ENCODE data around the gene COX20. TPM values are rescaled to one million over a fixed set of nuclear protein-coding genes. Genes with fewer than 3 reads are reported as not detected.

COX20 gene
- total and polyA plus RNA-seq, 2 of the 8 experiments (the other 6 are each of a cell fraction or from before 2014, with no cell fraction given), result 17.5 to 28.8 TPM

DNA sequence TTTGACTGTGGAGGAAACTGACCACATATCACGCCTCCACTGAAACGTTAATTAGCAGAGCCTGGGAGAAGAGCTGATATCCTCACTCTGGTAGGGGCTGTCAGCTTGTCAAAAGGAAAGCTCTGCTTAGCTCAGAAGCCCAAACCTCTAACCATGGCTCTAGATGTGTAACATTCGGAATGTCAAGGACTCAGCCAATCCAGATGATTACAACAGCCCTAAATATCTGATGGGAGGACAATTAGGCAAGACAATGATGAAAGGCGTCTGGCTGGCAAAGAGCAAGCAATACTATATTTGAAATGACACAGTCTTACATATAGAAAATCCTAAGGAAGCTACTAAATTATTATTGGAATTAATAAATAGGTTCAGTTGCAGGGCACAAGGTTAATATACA lies 45.7 kb upstream of the COX20 start:
- no peak overlapping the region for H3K9ac ChIP-seq (replicated peaks in 1 of 4; ENCODE audit: extremely low read depth in 1 of 4, low read depth in 3 of 4, low read length in 3 of 4)
- H2BK12ac ChIP-seq (ENCODE audit: low read depth, low read length), result no peak overlapping the region
- POLR2A ChIA-PET (ENCODE audit: partially characterized antibody), result interaction anchor here (1.0 kb wide), 1 partner anchor 7 kb away, joined by 4 read pairs; no protein-coding TSS in a partner anchor
- H2BK20ac ChIP-seq (ENCODE audit: low read length), result no peak overlapping the region
- no peak overlapping the region for H4K91ac ChIP-seq (replicated peaks; ENCODE audit: insufficient read length, low read length)
- no peak overlapping the region for H3K56ac ChIP-seq (replicated peaks; ENCODE audit: insufficient read length, low read depth, low read length)
- no peaks in the 10 kb centered on the region; a peak in 1 of 4 replicates for H3K9me3 ChIP-seq (ENCODE audit: insufficient read depth in 2 of 2, low read depth in 1 of 2, low read length in 1 of 2)
- peaks cover 0 to 8% (median 3%) of the 10 kb centered on the region in 4 experiments; a peak in 4 of 7 replicates for H3K4me1 ChIP-seq (replicated peaks in 1 of 4; ENCODE audit: control insufficient read depth in 3 of 4, insufficient read depth in 4 of 4, low read length in 3 of 4)
- peak overlapping the region; percentile 28; the same call in 1 of the 2 replicates for H4K8ac ChIP-seq (ENCODE audit: extremely low read depth, insufficient read depth, low read length)
- no peaks in the 10 kb centered on the region for H3K79me1 ChIP-seq (ENCODE audit: low read depth, low read length)
- no peak overlapping the region for H3K4me2 ChIP-seq (ENCODE audit: insufficient read depth in 1 of 2, low read depth in 2 of 2, low read length in 2 of 2)
- no peak overlapping the region for H3K27ac ChIP-seq (ENCODE audit: low read depth, low read length)
- H3K18ac ChIP-seq (ENCODE audit: extremely low read depth, low read length), result no peak overlapping the region
- H2BK120ac ChIP-seq (replicated peaks; ENCODE audit: low read depth, low read length), result no peak overlapping the region
- H2BK15ac ChIP-seq (ENCODE audit: low read length), result 0 out of 2 replicates have a peak overlapping the region, but pooled peaks have one; percentile 10
- DNase-seq (ENCODE audit: low read depth in 1 of 2, low spot score in 2 of 2), result no peak
- no peaks in the 10 kb centered on the region for H3K36me3 ChIP-seq (ENCODE audit: control insufficient read depth in 2 of 4, insufficient read depth in 4 of 4, low read length in 3 of 4)
- no peak overlapping the region for H2BK5ac ChIP-seq (ENCODE audit: low read depth, low read length)
- no peak overlapping the region for H3K23ac ChIP-seq (ENCODE audit: insufficient read length)
- H3K4me3 ChIP-seq (ENCODE audit: extremely low read depth in 1 of 4, insufficient read depth in 2 of 4, low read depth in 3 of 4, low read length in 4 of 4), result no peak overlapping the region
- H4K20me1 ChIP-seq (replicated peaks in 1 of 2; ENCODE audit: control insufficient read depth in 1 of 2, insufficient read depth in 2 of 2, low read length in 2 of 2), result no peaks in the 10 kb centered on the region
- no peaks in the 10 kb centered on the region for H3K23me2 ChIP-seq (ENCODE audit: low read depth, low read length)
- no peaks in the 10 kb centered on the region for H3K79me2 ChIP-seq (ENCODE audit: control insufficient read depth in 1 of 2, insufficient read depth in 2 of 2, low read length in 2 of 2)
- H4K5ac ChIP-seq (ENCODE audit: insufficient read length, low read depth, low read length), result no peak overlapping the region
- no peaks in the 10 kb centered on the region for H3K27me3 ChIP-seq (replicated peaks in 1 of 4; ENCODE audit: control insufficient read depth in 3 of 4, extremely low read depth in 1 of 4, insufficient read depth in 3 of 4, low read length in 3 of 4)
- CTCF ChIA-PET (ENCODE audit: partially characterized antibody), result interaction anchor here (0.9 to 2.9 kb wide), 6 partner anchors 8 to 186 kb away, joined by 3 to 14 read pairs (median 6); no protein-coding TSS in a partner anchor
- no peak overlapping the region for H3K4ac ChIP-seq (replicated peaks; ENCODE audit: insufficient read length, low read depth, low read length)
- H3K14ac ChIP-seq (ENCODE audit: insufficient read length), result no peak overlapping the region
- FAIRE-seq, result no peak
- peak overlapping the region; percentile 65; the same call in 1 of the 2 replicates for H2AFZ ChIP-seq (ENCODE audit: low read length)
- 71% methylated on average over 4 of the region's 4 CpGs; no CpG with 5 or more reads in 1 of the 2 experiments for WGBS, 2 experiments (ENCODE audit: extremely low coverage in 1 of 2, insufficient coverage in 1 of 2, insufficient read length in 1 of 2, insufficient replicate concordance in 2 of 2, low coverage in 1 of 2, low lambda C conversion rate in 2 of 2, missing lambda C conversion rate in 1 of 2)
- no peak overlapping the region for H2AK5ac ChIP-seq (ENCODE audit: low read depth, low read length)
- no peak for TF ChIP-seq RAD21 (IDR thresholded peaks at IDR 0.05 in 1 of 2, conservative IDR thresholded peaks at IDR 0.05 in 1 of 2; ENCODE audit: low read depth in 2 of 2, low read length in 2 of 2)
- no peak for TF ChIP-seq SP4 (IDR thresholded peaks at IDR 0.05; ENCODE audit: low read length)
- TF ChIP-seq BRCA1 (IDR thresholded peaks at IDR 0.05; ENCODE audit: low read depth, low read length), result no peak
- TF ChIP-seq KDM1A (IDR thresholded peaks at IDR 0.05; ENCODE audit: borderline replicate concordance, low read length), result no peak
- no peak for TF ChIP-seq SIRT6 (IDR thresholded peaks at IDR 0.05; ENCODE audit: low read length)
- no peak for TF ChIP-seq EGR1 (IDR thresholded peaks at IDR 0.05; ENCODE audit: borderline replicate concordance, low read depth, low read length)
- TF ChIP-seq, protein P1, sequence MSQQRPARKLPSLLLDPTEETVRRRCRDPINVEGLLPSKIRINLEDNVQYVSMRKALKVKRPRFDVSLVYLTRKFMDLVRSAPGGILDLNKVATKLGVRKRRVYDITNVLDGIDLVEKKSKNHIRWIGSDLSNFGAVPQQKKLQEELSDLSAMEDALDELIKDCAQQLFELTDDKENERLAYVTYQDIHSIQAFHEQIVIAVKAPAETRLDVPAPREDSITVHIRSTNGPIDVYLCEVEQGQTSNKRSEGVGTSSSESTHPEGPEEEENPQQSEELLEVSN (IDR thresholded peaks at IDR 0.05), result no peak
- no peak for TF ChIP-seq GABPA (IDR thresholded peaks at IDR 0.05; ENCODE audit: borderline replicate concordance, insufficient read depth, low read length)
- TF ChIP-seq MAFK (IDR thresholded peaks at IDR 0.05; ENCODE audit: low read depth, low read length), result no peak
- TF ChIP-seq, protein P2, sequence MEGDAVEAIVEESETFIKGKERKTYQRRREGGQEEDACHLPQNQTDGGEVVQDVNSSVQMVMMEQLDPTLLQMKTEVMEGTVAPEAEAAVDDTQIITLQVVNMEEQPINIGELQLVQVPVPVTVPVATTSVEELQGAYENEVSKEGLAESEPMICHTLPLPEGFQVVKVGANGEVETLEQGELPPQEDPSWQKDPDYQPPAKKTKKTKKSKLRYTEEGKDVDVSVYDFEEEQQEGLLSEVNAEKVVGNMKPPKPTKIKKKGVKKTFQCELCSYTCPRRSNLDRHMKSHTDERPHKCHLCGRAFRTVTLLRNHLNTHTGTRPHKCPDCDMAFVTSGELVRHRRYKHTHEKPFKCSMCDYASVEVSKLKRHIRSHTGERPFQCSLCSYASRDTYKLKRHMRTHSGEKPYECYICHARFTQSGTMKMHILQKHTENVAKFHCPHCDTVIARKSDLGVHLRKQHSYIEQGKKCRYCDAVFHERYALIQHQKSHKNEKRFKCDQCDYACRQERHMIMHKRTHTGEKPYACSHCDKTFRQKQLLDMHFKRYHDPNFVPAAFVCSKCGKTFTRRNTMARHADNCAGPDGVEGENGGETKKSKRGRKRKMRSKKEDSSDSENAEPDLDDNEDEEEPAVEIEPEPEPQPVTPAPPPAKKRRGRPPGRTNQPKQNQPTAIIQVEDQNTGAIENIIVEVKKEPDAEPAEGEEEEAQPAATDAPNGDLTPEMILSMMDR (IDR thresholded peaks at IDR 0.05; ENCODE audit: control extremely low read depth in 1 of 3, insufficient read depth in 1 of 3, low read depth in 1 of 3, low read length in 3 of 3), result no peak

Measured in H1 (cell line).